Loucy (cell line): Measurements from ENCODE around the gene CD74.

ENCODE experiments used
- CTCF ChIP-seq: fragments of 200-600 bp; sonication (generic); conservative IDR thresholded peaks from 2 replicates; pipeline ENCODE4 v1.5.1; 2014; ENCODE audit warnings: mild to moderate bottlenecking, antibody characterized with exemption, low read length
- EZH2phosphoT487 ChIP-seq: fragments of 200-600 bp; IDR thresholded peaks from 2 replicates; pipeline ENCODE4 v1.6.1; 2018; ENCODE audit warnings: antibody characterized with exemption, mild to moderate bottlenecking, moderate library complexity, borderline replicate concordance

GRCh38 chr5:150434464-150434863, 21.8 kb upstream of the CD74 start:
- no peak for TF ChIP-seq CTCF
- TF ChIP-seq EZH2phosphoT487 = no peak
